OCI-LY7 (cell line): Measurements from ENCODE around the gene ATP2A3. TPM values are rescaled to one million over a fixed set of nuclear protein-coding genes. Genes with fewer than 3 reads are reported as not detected.

Source experiments
- BruUV-seq: library from RNA; stranded (reverse); fragments of 400-500 nt; replicated peaks from 2 replicates; lab custom pipeline; 2021; lab: Mats Ljungman, UMichigan
- CTCF ChIA-PET: fragments of 300-600 bp; sonication (Branson Sonifier 250); formaldehyde crosslinking; loops from one replicate; lab custom pipeline; 2022; ENCODE audit warnings: antibody characterized with exemption; ENCODE audit not compliant: unreplicated experiment; lab: Charles Lee
- POLR2A ChIA-PET: fragments of 300-600 bp; sonication (Branson Sonifier 250); formaldehyde crosslinking; loops from one replicate; lab custom pipeline; 2022; ENCODE audit warnings: antibody characterized with exemption; lab: Charles Lee
- DNase-seq: peaks from one replicate; pipeline ENCODE4 v3.0.0-alpha.2; 2015; ENCODE audit warnings: low spot score
- H2AFZ ChIP-seq: fragments of 200-600 bp; sonication (generic), shearing (Covaris generic); 2 replicates; pipeline ENCODE4 v1.6.1; 2014; ENCODE audit warnings: mild to moderate bottlenecking, antibody characterized with exemption, low read length, moderate library complexity
- H3K27ac ChIP-seq: fragments of 200-600 bp; sonication (generic); 2 replicates; pipeline ENCODE4 v1.5.1; 2014; ENCODE audit warnings: mixed run types, low read depth, mild to moderate bottlenecking, moderate library complexity, low read length, inconsistent platforms; ENCODE audit not compliant: poor library complexity, severe bottlenecking
- H3K36me3 ChIP-seq: fragments of 200-600 bp; sonication (generic); 2 replicates; pipeline ENCODE4 v1.6.1; 2014; ENCODE audit warnings: mild to moderate bottlenecking, antibody characterized with exemption, low read length, moderate library complexity, mixed read lengths; ENCODE audit not compliant: insufficient read depth
- H3K4me1 ChIP-seq: fragments of 200-600 bp; sonication (generic); 2 replicates; pipeline ENCODE4 v1.5.1; 2014; ENCODE audit warnings: mild to moderate bottlenecking, low read length; ENCODE audit not compliant: insufficient read depth, poor library complexity, severe bottlenecking
- H3K4me2 ChIP-seq: fragments of 200-600 bp; sonication (generic); 2 replicates; pipeline ENCODE4 v1.6.1; 2014; ENCODE audit warnings: mild to moderate bottlenecking, low read length
- H3K4me3 ChIP-seq: fragments of 200-600 bp; sonication (generic); 2 replicates; pipeline ENCODE4 v1.5.1; 2014; ENCODE audit warnings: mild to moderate bottlenecking, low read depth, low read length; ENCODE audit not compliant: poor library complexity, severe bottlenecking
- H3K79me2 ChIP-seq: fragments of 200-600 bp; sonication (generic); 2 replicates; pipeline ENCODE4 v1.6.1; 2016; ENCODE audit warnings: low read depth, mild to moderate bottlenecking, low read length, moderate library complexity, mixed read lengths; ENCODE audit not compliant: insufficient read depth
- H3K9me2 ChIP-seq: fragments of 200-600 bp; sonication (generic); 2 replicates; pipeline ENCODE4 v1.6.1; 2016; ENCODE audit warnings: mild to moderate bottlenecking, low read length, mixed read lengths; ENCODE audit not compliant: insufficient read depth
- H3K9me3 ChIP-seq: fragments of 200-600 bp; sonication (generic); 2 replicates; pipeline ENCODE4 v1.6.1; 2014; ENCODE audit warnings: mild to moderate bottlenecking, mixed run types, low read length, mixed read lengths
- H4K20me1 ChIP-seq: fragments of 200-600 bp; sonication (generic); 2 replicates; pipeline ENCODE4 v1.6.1; 2014; ENCODE audit warnings: mild to moderate bottlenecking, antibody characterized with exemption, low read length, moderate library complexity, mixed read lengths; ENCODE audit not compliant: insufficient read depth
- CTCF ChIP-seq: fragments of 200-600 bp; sonication (generic); conservative IDR thresholded peaks from 2 replicates; pipeline ENCODE4 v1.5.1; 2014; ENCODE audit warnings: mild to moderate bottlenecking, antibody characterized with exemption, low read length, moderate library complexity, mixed read lengths
- EZH2phosphoT487 ChIP-seq: fragments of 200-600 bp; sonication (generic); IDR thresholded peaks from 2 replicates; pipeline ENCODE4 v1.6.1; 2018; ENCODE audit warnings: low read depth, borderline replicate concordance, mild to moderate bottlenecking, mixed run types, antibody characterized with exemption, low read length, moderate library complexity, mixed read lengths
- intact Hi-C: fragments of 100-400 bp; cut with micrococcal nuclease; formaldehyde crosslinking; loops from one replicate; pipeline ENCODE4 v1.10.0; 2022; ENCODE audit not compliant: unreplicated experiment
- total RNA-seq, 2 experiments: library from RNA; depleted of rRNA in 1 of 2; stranded (reverse); fragments of >200 nt in 1 of 2; shearing (Covaris generic) in 1 of 2; gene quantifications; 2 replicates each; pipeline ENCODE4 v1.2.3, GENCODE V29; 2014 to 2022

The ATP2A3 gene
- total RNA-seq, 2 experiments from 2014 or later = 108 to 353 TPM

- POLR2A ChIA-PET = interaction anchor here (0.6 kb wide), 2 partner anchors 66 to 1033 kb away, joined by 3 read pairs; no protein-coding TSS in a partner anchor
- peak; percentile 59 for TF ChIP-seq CTCF
- no peak for TF ChIP-seq EZH2phosphoT487
- Histone ChIP-seq H3K4me2 (no peak overlapping the region), H2AFZ (no peak overlapping the region), H3K9me2 (no peaks in the 10 kb centered on the region), H4K20me1 (no peaks in the 10 kb centered on the region), H3K4me3 (no peak overlapping the region), H3K79me2 (no peaks in the 10 kb centered on the region), H3K27ac (no peak overlapping the region), H3K4me1 (peaks cover 30% of the 10 kb centered on the region), H3K9me3 (no peaks in the 10 kb centered on the region), H3K36me3 (no peaks in the 10 kb centered on the region)
- CTCF ChIA-PET = interaction anchor here (0.5 kb wide), 1 partner anchor 106 kb away, joined by 3 read pairs; no protein-coding TSS in a partner anchor
- intact Hi-C loops = loop anchor here (1.0 to 2.0 kb wide), 2 partner anchors 44 to 171 kb away; no protein-coding TSS in a partner anchor
- DNase-seq = no peak
- BruUV-seq = no TSS peak
Measured at GRCh38 chr17:3907483-3908216, 56.6 kb downstream of the ATP2A3 start.

GRCh38 chr17:3906881-3907280, 57.4 kb downstream of the ATP2A3 start:
- Histone ChIP-seq H3K4me2 (no peak overlapping the region), H3K9me3 (no peaks in the 10 kb centered on the region), H3K27ac (no peak overlapping the region), H3K4me3 (no peak overlapping the region), H4K20me1 (no peaks in the 10 kb centered on the region), H3K9me2 (no peaks in the 10 kb centered on the region), H2AFZ (no peak overlapping the region), H3K79me2 (no peaks in the 10 kb centered on the region), H3K4me1 (peaks cover 28% of the 10 kb centered on the region), H3K36me3 (no peaks in the 10 kb centered on the region)
- DNase-seq = no peak
- TF ChIP-seq CTCF (no peak), EZH2phosphoT487 (no peak)
- POLR2A ChIA-PET = no interaction called here
- BruUV-seq = no TSS peak
- intact Hi-C loops = loop anchor here (1.0 to 2.0 kb wide), 2 partner anchors 44 to 170 kb away; no protein-coding TSS in a partner anchor
- CTCF ChIA-PET = no interaction called here

- H3K4me1 ChIP-seq = peaks cover 12% of the 10 kb centered on the region
- BruUV-seq = no TSS peak
- H2AFZ ChIP-seq = no peak overlapping the region
- H3K36me3 ChIP-seq = no peaks in the 10 kb centered on the region
- H4K20me1 ChIP-seq = no peaks in the 10 kb centered on the region
- no peaks in the 10 kb centered on the region for H3K9me3 ChIP-seq
- H3K9me2 ChIP-seq = no peaks in the 10 kb centered on the region
- H3K79me2 ChIP-seq = no peaks in the 10 kb centered on the region
- intact Hi-C loops = no loop called here
- H3K4me2 ChIP-seq = no peak overlapping the region
- H3K27ac ChIP-seq = no peak overlapping the region
- no peak overlapping the region for H3K4me3 ChIP-seq
- no peak for TF ChIP-seq CTCF
- TF ChIP-seq EZH2phosphoT487 = no peak
- POLR2A ChIA-PET = interaction anchor here (0.8 kb wide), 1 partner anchor 9 kb away, joined by 3 read pairs; no protein-coding TSS in a partner anchor
- DNase-seq = no peak
- CTCF ChIA-PET = no interaction called here
Measured at GRCh38 chr17:3905017-3905520, 59.2 kb downstream of the ATP2A3 start.
